ENCODE data around the gene DHX9. TPM values are rescaled to one million over a fixed set of nuclear protein-coding genes. Genes with fewer than 3 reads are reported as not detected.
A peak's percentile ranks its signal among the peaks of the same experiment; 100 is the strongest.

DHX9 gene
- total RNA-seq, 1 experiment from 2014 or later, result 263 TPM

DNA sequence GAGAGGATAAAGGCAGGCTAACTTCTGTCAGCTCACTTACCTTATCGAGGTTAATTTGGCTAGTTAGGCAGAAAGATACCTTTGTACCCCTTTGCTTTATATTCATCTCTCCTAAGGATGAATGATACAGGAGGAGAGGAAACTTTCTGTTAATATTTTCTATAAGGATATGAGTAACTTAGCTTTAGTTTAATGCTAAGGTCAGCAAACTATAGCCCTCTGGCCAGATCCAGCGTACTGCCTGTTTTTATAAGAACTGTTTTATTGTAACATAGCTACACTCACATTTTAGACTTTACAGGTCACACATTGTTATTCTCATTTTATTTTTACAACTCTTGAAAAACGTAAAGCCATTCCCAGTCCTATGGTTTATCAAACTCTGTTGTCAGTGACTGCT is 18.1 kb downstream of the DHX9 start:
- Mint-ChIP-seq H3K27me3 (ENCODE audit: unreplicated experiment) (no peaks in the 10 kb centered on the region), H3K4me1 (ENCODE audit: low read depth, unreplicated experiment) (no peaks in the 10 kb centered on the region), H3K36me3 (ENCODE audit: insufficient read depth, unreplicated experiment) (peaks cover 94% of the 10 kb centered on the region), H3K27ac (ENCODE audit: unreplicated experiment) (no peak overlapping the region), H3K9me3 (ENCODE audit: low read depth, unreplicated experiment) (no peaks in the 10 kb centered on the region), H3K4me3 (ENCODE audit: low read depth, unreplicated experiment) (no peak overlapping the region)
- BruUV-seq (replicated peaks), result no TSS peak
- intact Hi-C loops (cut with micrococcal nuclease; ENCODE audit: unreplicated experiment), result no loop called here
- DNase-seq, result no peak
- TF ChIP-seq, protein P1, sequence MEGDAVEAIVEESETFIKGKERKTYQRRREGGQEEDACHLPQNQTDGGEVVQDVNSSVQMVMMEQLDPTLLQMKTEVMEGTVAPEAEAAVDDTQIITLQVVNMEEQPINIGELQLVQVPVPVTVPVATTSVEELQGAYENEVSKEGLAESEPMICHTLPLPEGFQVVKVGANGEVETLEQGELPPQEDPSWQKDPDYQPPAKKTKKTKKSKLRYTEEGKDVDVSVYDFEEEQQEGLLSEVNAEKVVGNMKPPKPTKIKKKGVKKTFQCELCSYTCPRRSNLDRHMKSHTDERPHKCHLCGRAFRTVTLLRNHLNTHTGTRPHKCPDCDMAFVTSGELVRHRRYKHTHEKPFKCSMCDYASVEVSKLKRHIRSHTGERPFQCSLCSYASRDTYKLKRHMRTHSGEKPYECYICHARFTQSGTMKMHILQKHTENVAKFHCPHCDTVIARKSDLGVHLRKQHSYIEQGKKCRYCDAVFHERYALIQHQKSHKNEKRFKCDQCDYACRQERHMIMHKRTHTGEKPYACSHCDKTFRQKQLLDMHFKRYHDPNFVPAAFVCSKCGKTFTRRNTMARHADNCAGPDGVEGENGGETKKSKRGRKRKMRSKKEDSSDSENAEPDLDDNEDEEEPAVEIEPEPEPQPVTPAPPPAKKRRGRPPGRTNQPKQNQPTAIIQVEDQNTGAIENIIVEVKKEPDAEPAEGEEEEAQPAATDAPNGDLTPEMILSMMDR (IDR thresholded peaks at IDR 0.05; ENCODE audit: unreplicated experiment), result no peak
- CTCF ChIA-PET, result interaction anchor here (1.2 kb wide), 1 partner anchor 11 kb away, joined by 3 read pairs; no protein-coding TSS in a partner anchor

DNA sequence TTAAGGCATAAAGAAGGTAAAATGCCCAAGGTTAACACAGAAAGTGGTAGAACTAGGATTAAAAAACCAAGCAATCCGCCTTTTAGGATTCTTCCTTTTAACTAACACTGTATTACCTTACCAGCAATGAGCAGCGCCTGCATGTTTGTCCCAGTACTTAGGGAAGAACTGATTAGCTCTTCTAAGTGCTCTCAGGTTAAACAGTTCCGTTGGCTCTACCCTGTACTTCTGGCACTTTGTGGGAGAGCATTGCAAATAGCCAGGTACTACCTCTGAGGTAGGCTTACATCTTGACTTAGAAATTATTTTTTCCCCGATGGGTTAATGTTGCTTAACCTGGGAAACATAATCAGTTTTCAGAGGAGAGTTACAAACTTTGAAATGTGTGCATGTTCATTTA is 21.5 kb downstream of the DHX9 start:
- Mint-ChIP-seq H3K36me3 (ENCODE audit: insufficient read depth, unreplicated experiment) (peaks cover 90% of the 10 kb centered on the region), H3K9me3 (ENCODE audit: low read depth, unreplicated experiment) (no peaks in the 10 kb centered on the region), H3K4me3 (ENCODE audit: low read depth, unreplicated experiment) (no peak overlapping the region), H3K27ac (ENCODE audit: unreplicated experiment) (no peak overlapping the region), H3K27me3 (ENCODE audit: unreplicated experiment) (no peaks in the 10 kb centered on the region), H3K4me1 (ENCODE audit: low read depth, unreplicated experiment) (no peaks in the 10 kb centered on the region)
- intact Hi-C loops (cut with micrococcal nuclease; ENCODE audit: unreplicated experiment), result no loop called here
- CTCF ChIA-PET, result interaction anchor here (1.0 kb wide), 1 partner anchor 240 kb away, joined by 3 read pairs; no protein-coding TSS in a partner anchor
- BruUV-seq (replicated peaks), result no TSS peak
- TF ChIP-seq, protein P1 (IDR thresholded peaks at IDR 0.05; ENCODE audit: unreplicated experiment), result no peak
- no peak for DNase-seq

DNA sequence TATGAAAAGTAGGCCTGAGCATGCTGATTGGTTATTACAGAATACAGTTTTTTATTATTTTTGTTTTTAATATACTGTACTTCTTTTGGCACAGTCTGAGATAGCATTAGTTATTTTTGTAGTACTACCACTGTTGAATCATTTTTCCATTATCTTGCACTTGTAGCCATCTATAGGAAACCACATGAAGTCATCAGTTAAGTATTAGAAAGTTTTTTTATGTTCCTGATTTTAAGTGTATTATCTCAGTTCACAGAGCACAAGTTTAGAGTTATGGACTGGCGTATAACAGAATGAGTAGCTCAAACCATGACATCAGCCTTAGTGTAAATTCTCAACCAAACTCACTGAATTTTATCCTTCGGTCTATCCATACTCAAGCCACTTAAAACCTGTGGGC is 22.8 kb downstream of the DHX9 start:
- H3K9me3 Mint-ChIP-seq (ENCODE audit: low read depth, unreplicated experiment), result no peaks in the 10 kb centered on the region
- H3K4me1 Mint-ChIP-seq (ENCODE audit: low read depth, unreplicated experiment), result no peaks in the 10 kb centered on the region
- H3K27ac Mint-ChIP-seq (ENCODE audit: unreplicated experiment), result no peak overlapping the region
- BruUV-seq (replicated peaks), result TSS peak; percentile 1
- CTCF ChIA-PET, result no interaction called here
- TF ChIP-seq, protein P1 (IDR thresholded peaks at IDR 0.05; ENCODE audit: unreplicated experiment), result no peak
- no peak for DNase-seq
- peaks cover 89% of the 10 kb centered on the region for H3K36me3 Mint-ChIP-seq (ENCODE audit: insufficient read depth, unreplicated experiment)
- intact Hi-C loops (cut with micrococcal nuclease; ENCODE audit: unreplicated experiment), result no loop called here
- no peaks in the 10 kb centered on the region for H3K27me3 Mint-ChIP-seq (ENCODE audit: unreplicated experiment)
- H3K4me3 Mint-ChIP-seq (ENCODE audit: low read depth, unreplicated experiment), result no peak overlapping the region

DNA sequence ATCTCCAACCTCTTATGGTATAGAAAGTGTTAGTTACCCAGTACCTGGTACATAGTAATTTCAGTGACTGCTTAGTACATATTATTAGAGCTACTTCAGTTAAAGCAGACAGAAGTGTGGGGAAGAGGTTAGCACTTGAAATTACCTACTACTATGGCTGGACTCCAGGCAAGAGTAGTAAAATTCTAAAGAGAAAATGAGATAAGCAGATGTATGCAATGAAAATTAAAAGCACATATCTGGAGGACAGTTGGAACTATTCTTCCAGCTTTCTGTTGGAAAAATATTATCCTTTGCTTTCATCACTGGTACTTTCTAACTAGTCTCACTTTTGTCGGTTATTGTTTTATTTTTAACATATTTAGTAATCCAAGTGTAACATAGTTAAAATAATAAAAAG is 23.7 kb downstream of the DHX9 start:
- Mint-ChIP-seq H3K4me1 (ENCODE audit: low read depth, unreplicated experiment) (no peaks in the 10 kb centered on the region), H3K27ac (ENCODE audit: unreplicated experiment) (no peak overlapping the region), H3K27me3 (ENCODE audit: unreplicated experiment) (no peaks in the 10 kb centered on the region), H3K36me3 (ENCODE audit: insufficient read depth, unreplicated experiment) (peaks cover 89% of the 10 kb centered on the region), H3K9me3 (ENCODE audit: low read depth, unreplicated experiment) (no peaks in the 10 kb centered on the region), H3K4me3 (ENCODE audit: low read depth, unreplicated experiment) (no peak overlapping the region)
- intact Hi-C loops (cut with micrococcal nuclease; ENCODE audit: unreplicated experiment), result no loop called here
- TF ChIP-seq, protein P1 (IDR thresholded peaks at IDR 0.05; ENCODE audit: unreplicated experiment), result no peak
- DNase-seq, result no peak
- BruUV-seq (replicated peaks), result no TSS peak
- CTCF ChIA-PET, result no interaction called here
